K562 (cell line): Measurements from ENCODE around the gene PXMP2. TPM values are rescaled to one million over a fixed set of nuclear protein-coding genes. Genes with fewer than 3 reads are reported as not detected.

Source experiments
- ATAC-seq: fragments of 200-7000 bp; cut with Tn5 transposase; 3 replicates; pipeline ENCODE4 v1.9.1; 2020; ENCODE audit warnings: moderate library complexity
- BruUV-seq: library from RNA; stranded (reverse); fragments of 400-500 nt; replicated peaks from 2 replicates; lab custom pipeline; 2021; lab: Mats Ljungman, UMichigan
- CTCF ChIA-PET: fragments of 300-600 bp; formaldehyde crosslinking; extraction: SDS; loops from one replicate; lab custom pipeline; 2021; ENCODE audit warnings: low intra/inter-chr PET ratio; lab: Yijun Ruan, JAX
- POLR2A ChIA-PET: fragments of 300-600, 350-650 bp; sonication (Branson Sonifier 250); formaldehyde crosslinking; extraction: SDS; loops from one replicate; lab custom pipeline; 2021; ENCODE audit warnings: antibody characterized with exemption, inconsistent platforms; lab: Yijun Ruan, JAX
- DNase-seq, 4 experiments: peaks; one replicate each; pipeline versions ENCODE4 v3.0.0 to v3.0.0-alpha.2; 2011 to 2018; ENCODE audit warnings: low spot score in 3 of 4, mixed read lengths in 3 of 4; ENCODE audit errors: extremely low read depth in 1 of 4
- FAIRE-seq: peaks from 2 replicates; lab custom pipeline; 2011; peaks lifted over from hg19 to GRCh38; lab: Jason Lieb, UNC
- H2AFZ ChIP-seq: 2 replicates; pipeline ENCODE4 v1.6.0; 2011; ENCODE audit warnings: low read depth, low read length, control low read depth, inconsistent platforms
- H3K27ac ChIP-seq: fragments of 200-600 bp; 3 replicates; pipeline ENCODE4 v1.8.0; 2011; ENCODE audit warnings: low read depth, mild to moderate bottlenecking, control low read depth, inconsistent platforms, low read length, moderate library complexity, mixed read lengths; ENCODE audit errors: extremely low read depth
- H3K27me3 ChIP-seq, 2 experiments: fragments of 300-600 bp in 1 of 2; 2 replicates in 1 of 2; 3 replicates in 1 of 2; pipeline versions ENCODE4 v1.6.0 to v1.8.0; 2011; ENCODE audit warnings: inconsistent platforms in 2 of 2, low read length in 2 of 2, mild to moderate bottlenecking in 1 of 2, mixed read lengths in 1 of 2, moderate library complexity in 1 of 2; ENCODE audit not compliant: control insufficient read depth in 2 of 2, insufficient read depth in 2 of 2
- H3K36me3 ChIP-seq: fragments of 300-600 bp; 3 replicates; pipeline ENCODE4 v1.8.0; 2011; ENCODE audit warnings: mild to moderate bottlenecking, low read length, inconsistent platforms; ENCODE audit not compliant: control insufficient read depth, insufficient read depth
- H3K4me1 ChIP-seq, 2 experiments: fragments of 200-600 bp in 1 of 2; replicated peaks in 1 of 2; 2 replicates in 1 of 2; 3 replicates in 1 of 2; pipeline versions ENCODE4 v1.5.1 to v1.8.0; 2011; ENCODE audit warnings: inconsistent platforms in 2 of 2, low read length in 2 of 2, mild to moderate bottlenecking in 1 of 2, mixed read lengths in 1 of 2, moderate library complexity in 1 of 2; ENCODE audit not compliant: control insufficient read depth in 2 of 2, insufficient read depth in 2 of 2
- H3K4me2 ChIP-seq: 2 replicates; pipeline ENCODE4 v1.6.1; 2011; ENCODE audit warnings: low read length, control low read depth, inconsistent platforms, mixed read lengths; ENCODE audit not compliant: insufficient read depth
- H3K4me3 ChIP-seq: fragments of 200-600 bp; sonication (generic), shearing (Covaris generic); 2 replicates; pipeline ENCODE4 v1.5.1; 2016; ENCODE audit warnings: control low read depth, inconsistent platforms
- H3K79me2 ChIP-seq: fragments of 200-600 bp; 3 replicates; pipeline ENCODE4 v1.8.0; 2011; ENCODE audit warnings: low read length, inconsistent platforms; ENCODE audit not compliant: control insufficient read depth, insufficient read depth
- H3K9ac ChIP-seq, 2 experiments: 2 replicates each; pipeline versions ENCODE4 v1.6.0 to v1.6.1; 2011; ENCODE audit warnings: low read depth in 2 of 2, low read length in 2 of 2, control low read depth in 1 of 2, inconsistent platforms in 1 of 2, mild to moderate bottlenecking in 1 of 2, mixed read lengths in 1 of 2; ENCODE audit not compliant: insufficient read depth in 1 of 2
- H3K9me1 ChIP-seq: one replicate; pipeline ENCODE4 v1.6.0; 2011; ENCODE audit warnings: inconsistent platforms, mild to moderate bottlenecking, low read length, moderate library complexity; ENCODE audit not compliant: control insufficient read depth, insufficient read depth
- H3K9me3 ChIP-seq: replicated peaks from 2 replicates; pipeline ENCODE4 v1.5.1; 2011; ENCODE audit warnings: low read depth, low read length, inconsistent platforms; ENCODE audit not compliant: control insufficient read depth, insufficient read depth
- H4K20me1 ChIP-seq: replicated peaks from 2 replicates; pipeline ENCODE4 v1.6.1; 2011; ENCODE audit warnings: low read length, inconsistent platforms, mixed read lengths; ENCODE audit not compliant: control insufficient read depth, insufficient read depth
- C11orf30 ChIP-seq: fragments of 450-650 bp; IDR thresholded peaks from 2 replicates; pipeline ENCODE4 v1.6.1; 2016; ENCODE audit warnings: low read depth, mild to moderate bottlenecking
- RBM34 ChIP-seq: fragments of 200-400 bp; formaldehyde crosslinking; IDR thresholded peaks from 2 replicates; pipeline ENCODE4 v1.6.1; 2018; ENCODE audit warnings: low read length, borderline replicate concordance; ENCODE audit not compliant: insufficient read depth
- SLC30A9 ChIP-seq: fragments of 250-450 bp; sonication (Bioruptor Pico); IDR thresholded peaks from 2 replicates; pipeline ENCODE4 v1.8.0; 2022; ENCODE audit warnings: mild to moderate bottlenecking, moderate library complexity
- U2AF1 ChIP-seq: fragments of 200-400 bp; formaldehyde crosslinking; optimal IDR thresholded peaks from 2 replicates; pipeline ENCODE3; 2017; ENCODE audit warnings: mild to moderate bottlenecking, low read depth, low read length, moderate library complexity
- U2AF2 ChIP-seq: fragments of 200-400 bp; formaldehyde crosslinking; optimal IDR thresholded peaks from 2 replicates; pipeline ENCODE3; 2017; ENCODE audit warnings: low read depth, mild to moderate bottlenecking, low read length
- ZNF184 ChIP-seq: sonication (generic); formaldehyde crosslinking; IDR thresholded peaks from 2 replicates; pipeline ENCODE4 v1.5.0; 2020; ENCODE audit warnings: missing genetic modification reagents
- WGBS: fragments of 100-300 bp; shearing (Covaris generic); methylation state at CpG from one replicate; pipeline ENCODE4 v1.1.6; 2016; ENCODE audit warnings: low coverage, mixed read lengths; ENCODE audit not compliant: insufficient coverage; ENCODE audit errors: missing lambda C conversion rate; 5-methylcytosine and 5-hydroxymethylcytosine counted together
- in situ Hi-C: fragments of 300-500 bp; cut with MboI; formaldehyde crosslinking; loops from 4 replicates; pipeline ENCODE4 v1.15.0; 2018; ENCODE audit warnings: inconsistent platforms, mixed read lengths
- intact Hi-C: fragments of 100-400 bp; cut with micrococcal nuclease; formaldehyde crosslinking; loops from 2 replicates; pipeline ENCODE4 v1.14.2; 2022
- polyA plus RNA-seq, 8 experiments: library from polyadenylated mRNA; depleted of rRNA in 4 of 8; stranded (reverse) in 5 of 8; unstranded in 3 of 8; fragments of >200 nt; fragmentation: Nextera tagmentation in 2 of 8; fragmentation: Illumina TruSeq in 1 of 8; extraction: Ambion mirVana in 2 of 8; extraction: Trizol in 1 of 8; gene quantifications; 2 replicates each; pipeline versions ENCODE4 v1.2.1 to v1.2.3, GENCODE V29; 2011 to 2014; ENCODE audit warnings: inconsistent platforms in 1 of 8, missing spikeins in 1 of 8
- total RNA-seq, 7 experiments: library from RNA; depleted of rRNA in 6 of 7; stranded (reverse); fragments of >200 nt in 6 of 7; fragmentation: Illumina TruSeq in 2 of 7; extraction: Trizol in 2 of 7; gene quantifications; 2 replicates each; pipeline versions ENCODE4 v1.2.1 to v1.2.3, GENCODE V29; 2011 to 2021; ENCODE audit warnings: low replicate concordance in 1 of 7
- TF ChIP-seq, protein P1 (sequence below): sonication (generic); IDR thresholded peaks from 2 replicates; pipeline ENCODE4 v1.6.1; 2016
- TF ChIP-seq, protein P2 (sequence below): fragments of 250-450 bp; sonication (Bioruptor Pico); IDR thresholded peaks from 2 replicates; pipeline ENCODE4 v1.8.0; 2021; ENCODE audit warnings: moderate library complexity, mild to moderate bottlenecking, inconsistent platforms
- TF ChIP-seq, protein P3 (sequence below): fragments of 150-350 bp; IDR thresholded peaks from 2 replicates; pipeline ENCODE4 v1.6.1; 2014; ENCODE audit warnings: low read depth, mild to moderate bottlenecking, low read length, borderline replicate concordance
- TF ChIP-seq, protein P4 (sequence below): sonication (generic); formaldehyde crosslinking; IDR thresholded peaks from 2 replicates; pipeline ENCODE4 v1.5.0; 2020; ENCODE audit warnings: missing genetic modification reagents
- TF ChIP-seq, protein P5 (sequence below): sonication (generic); formaldehyde crosslinking; IDR thresholded peaks from 2 replicates; pipeline ENCODE4 v1.8.0; 2023; ENCODE audit warnings: mild to moderate bottlenecking, missing genetic modification reagents
- TF ChIP-seq, protein P6 (sequence below): fragments of 250-450 bp; sonication (Bioruptor Pico); IDR thresholded peaks from 2 replicates; pipeline ENCODE4 v1.9.0; 2021; ENCODE audit warnings: mild to moderate bottlenecking, inconsistent platforms

The PXMP2 gene
- total and polyA plus RNA-seq, 9 of the 15 experiments (the other 6 are each of a cell fraction or from before 2014, with no cell fraction given), result 3.0 to 66.1 (median 44.7) TPM

DNA sequence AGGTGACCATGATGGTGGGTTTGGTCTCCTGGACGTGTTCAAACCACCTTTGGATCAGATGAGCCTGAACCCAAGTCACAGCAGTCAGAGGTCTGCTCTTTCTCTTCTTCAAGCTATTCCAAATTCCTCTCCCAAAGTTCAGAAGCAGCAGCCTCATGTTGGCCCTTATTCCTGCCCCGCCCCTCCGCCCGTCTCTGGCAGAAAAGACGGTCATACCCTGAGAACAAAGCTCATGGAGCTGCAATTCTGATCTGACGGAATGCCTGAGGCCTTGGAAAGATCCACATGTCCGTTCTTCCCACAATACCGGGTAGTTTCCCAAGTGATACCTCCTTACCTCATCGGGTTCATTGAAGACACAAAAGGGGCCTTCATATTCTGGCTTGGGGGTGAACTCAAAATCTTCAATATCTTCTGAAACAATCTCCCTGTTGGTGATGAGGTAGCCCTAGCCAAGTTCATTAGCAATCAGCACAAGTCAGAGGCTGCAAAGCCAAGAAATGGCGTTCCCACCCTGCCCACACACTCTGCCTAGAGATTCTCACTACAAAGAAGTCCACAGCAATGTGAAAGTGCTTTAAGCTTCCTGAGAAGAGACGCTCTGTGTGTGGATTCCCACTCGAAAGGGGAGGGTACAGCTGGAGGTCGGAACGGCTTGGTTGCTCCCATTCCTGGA lies 11.5 kb upstream of the PXMP2 start:
- H3K79me2 ChIP-seq, result peaks cover 26% of the 10 kb centered on the region
- H3K9ac ChIP-seq, result no peak overlapping the region
- H3K9me1 ChIP-seq, result no peaks in the 10 kb centered on the region
- in situ Hi-C loops (no loop called here), intact Hi-C loops (no loop called here)
- DNase-seq (no peak), ATAC-seq (no peak), FAIRE-seq (no peak)
- no peaks in the 10 kb centered on the region for H3K4me1 ChIP-seq
- no TSS peak for BruUV-seq
- WGBS, result 95% methylated on average over 14 of the region's 14 CpGs
- H3K27me3 ChIP-seq, result no peaks in the 10 kb centered on the region
- CTCF ChIA-PET, result no interaction called here
- H3K4me2 ChIP-seq, result no peak overlapping the region
- H3K27ac ChIP-seq, result no peak overlapping the region
- peaks cover 8% of the 10 kb centered on the region; the same call in 1 of the 2 replicates for H4K20me1 ChIP-seq
- no peak overlapping the region for H3K4me3 ChIP-seq
- no peak overlapping the region for H2AFZ ChIP-seq
- H3K36me3 ChIP-seq, result peaks cover 96% of the 10 kb centered on the region
- POLR2A ChIA-PET, result interaction anchor here (1.0 kb wide), 1 partner anchor 10 kb away, joined by 4 read pairs; no protein-coding TSS in a partner anchor
- no peaks in the 10 kb centered on the region for H3K9me3 ChIP-seq
- TF ChIP-seq, protein P1, sequence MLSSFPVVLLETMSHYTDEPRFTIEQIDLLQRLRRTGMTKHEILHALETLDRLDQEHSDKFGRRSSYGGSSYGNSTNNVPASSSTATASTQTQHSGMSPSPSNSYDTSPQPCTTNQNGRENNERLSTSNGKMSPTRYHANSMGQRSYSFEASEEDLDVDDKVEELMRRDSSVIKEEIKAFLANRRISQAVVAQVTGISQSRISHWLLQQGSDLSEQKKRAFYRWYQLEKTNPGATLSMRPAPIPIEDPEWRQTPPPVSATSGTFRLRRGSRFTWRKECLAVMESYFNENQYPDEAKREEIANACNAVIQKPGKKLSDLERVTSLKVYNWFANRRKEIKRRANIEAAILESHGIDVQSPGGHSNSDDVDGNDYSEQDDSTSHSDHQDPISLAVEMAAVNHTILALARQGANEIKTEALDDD, result no peak
- TF ChIP-seq U2AF2 (no peak), C11orf30 (no peak), ZNF184 (CRISPR knock-in tag) (no peak), U2AF1 (no peak), SLC30A9 (CRISPR knock-in tag) (no peak), RBM34 (no peak)
- TF ChIP-seq, protein P2, sequence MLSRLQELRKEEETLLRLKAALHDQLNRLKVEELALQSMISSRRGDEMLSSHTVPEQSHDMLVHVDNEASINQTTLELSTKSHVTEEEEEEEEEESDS (CRISPR knock-in tag), result no peak
- TF ChIP-seq, protein P3, sequence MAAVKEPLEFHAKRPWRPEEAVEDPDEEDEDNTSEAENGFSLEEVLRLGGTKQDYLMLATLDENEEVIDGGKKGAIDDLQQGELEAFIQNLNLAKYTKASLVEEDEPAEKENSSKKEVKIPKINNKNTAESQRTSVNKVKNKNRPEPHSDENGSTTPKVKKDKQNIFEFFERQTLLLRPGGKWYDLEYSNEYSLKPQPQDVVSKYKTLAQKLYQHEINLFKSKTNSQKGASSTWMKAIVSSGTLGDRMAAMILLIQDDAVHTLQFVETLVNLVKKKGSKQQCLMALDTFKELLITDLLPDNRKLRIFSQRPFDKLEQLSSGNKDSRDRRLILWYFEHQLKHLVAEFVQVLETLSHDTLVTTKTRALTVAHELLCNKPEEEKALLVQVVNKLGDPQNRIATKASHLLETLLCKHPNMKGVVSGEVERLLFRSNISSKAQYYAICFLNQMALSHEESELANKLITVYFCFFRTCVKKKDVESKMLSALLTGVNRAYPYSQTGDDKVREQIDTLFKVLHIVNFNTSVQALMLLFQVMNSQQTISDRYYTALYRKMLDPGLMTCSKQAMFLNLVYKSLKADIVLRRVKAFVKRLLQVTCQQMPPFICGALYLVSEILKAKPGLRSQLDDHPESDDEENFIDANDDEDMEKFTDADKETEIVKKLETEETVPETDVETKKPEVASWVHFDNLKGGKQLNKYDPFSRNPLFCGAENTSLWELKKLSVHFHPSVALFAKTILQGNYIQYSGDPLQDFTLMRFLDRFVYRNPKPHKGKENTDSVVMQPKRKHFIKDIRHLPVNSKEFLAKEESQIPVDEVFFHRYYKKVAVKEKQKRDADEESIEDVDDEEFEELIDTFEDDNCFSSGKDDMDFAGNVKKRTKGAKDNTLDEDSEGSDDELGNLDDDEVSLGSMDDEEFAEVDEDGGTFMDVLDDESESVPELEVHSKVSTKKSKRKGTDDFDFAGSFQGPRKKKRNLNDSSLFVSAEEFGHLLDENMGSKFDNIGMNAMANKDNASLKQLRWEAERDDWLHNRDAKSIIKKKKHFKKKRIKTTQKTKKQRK, result no peak
- TF ChIP-seq, protein P4, sequence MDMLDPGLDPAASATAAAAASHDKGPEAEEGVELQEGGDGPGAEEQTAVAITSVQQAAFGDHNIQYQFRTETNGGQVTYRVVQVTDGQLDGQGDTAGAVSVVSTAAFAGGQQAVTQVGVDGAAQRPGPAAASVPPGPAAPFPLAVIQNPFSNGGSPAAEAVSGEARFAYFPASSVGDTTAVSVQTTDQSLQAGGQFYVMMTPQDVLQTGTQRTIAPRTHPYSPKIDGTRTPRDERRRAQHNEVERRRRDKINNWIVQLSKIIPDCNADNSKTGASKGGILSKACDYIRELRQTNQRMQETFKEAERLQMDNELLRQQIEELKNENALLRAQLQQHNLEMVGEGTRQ, result no peak
- TF ChIP-seq, protein P5, sequence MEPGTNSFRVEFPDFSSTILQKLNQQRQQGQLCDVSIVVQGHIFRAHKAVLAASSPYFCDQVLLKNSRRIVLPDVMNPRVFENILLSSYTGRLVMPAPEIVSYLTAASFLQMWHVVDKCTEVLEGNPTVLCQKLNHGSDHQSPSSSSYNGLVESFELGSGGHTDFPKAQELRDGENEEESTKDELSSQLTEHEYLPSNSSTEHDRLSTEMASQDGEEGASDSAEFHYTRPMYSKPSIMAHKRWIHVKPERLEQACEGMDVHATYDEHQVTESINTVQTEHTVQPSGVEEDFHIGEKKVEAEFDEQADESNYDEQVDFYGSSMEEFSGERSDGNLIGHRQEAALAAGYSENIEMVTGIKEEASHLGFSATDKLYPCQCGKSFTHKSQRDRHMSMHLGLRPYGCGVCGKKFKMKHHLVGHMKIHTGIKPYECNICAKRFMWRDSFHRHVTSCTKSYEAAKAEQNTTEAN (CRISPR knock-in tag), result no peak
- TF ChIP-seq, protein P6, sequence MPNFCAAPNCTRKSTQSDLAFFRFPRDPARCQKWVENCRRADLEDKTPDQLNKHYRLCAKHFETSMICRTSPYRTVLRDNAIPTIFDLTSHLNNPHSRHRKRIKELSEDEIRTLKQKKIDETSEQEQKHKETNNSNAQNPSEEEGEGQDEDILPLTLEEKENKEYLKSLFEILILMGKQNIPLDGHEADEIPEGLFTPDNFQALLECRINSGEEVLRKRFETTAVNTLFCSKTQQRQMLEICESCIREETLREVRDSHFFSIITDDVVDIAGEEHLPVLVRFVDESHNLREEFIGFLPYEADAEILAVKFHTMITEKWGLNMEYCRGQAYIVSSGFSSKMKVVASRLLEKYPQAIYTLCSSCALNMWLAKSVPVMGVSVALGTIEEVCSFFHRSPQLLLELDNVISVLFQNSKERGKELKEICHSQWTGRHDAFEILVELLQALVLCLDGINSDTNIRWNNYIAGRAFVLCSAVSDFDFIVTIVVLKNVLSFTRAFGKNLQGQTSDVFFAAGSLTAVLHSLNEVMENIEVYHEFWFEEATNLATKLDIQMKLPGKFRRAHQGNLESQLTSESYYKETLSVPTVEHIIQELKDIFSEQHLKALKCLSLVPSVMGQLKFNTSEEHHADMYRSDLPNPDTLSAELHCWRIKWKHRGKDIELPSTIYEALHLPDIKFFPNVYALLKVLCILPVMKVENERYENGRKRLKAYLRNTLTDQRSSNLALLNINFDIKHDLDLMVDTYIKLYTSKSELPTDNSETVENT (CRISPR knock-in tag), result no peak
